ENCODE data around the gene SPNS1. TPM values are rescaled to one million over a fixed set of nuclear protein-coding genes. Genes with fewer than 3 reads are reported as not detected.
"Not testable (repeated sequence)": the region's sequence is repeated elsewhere in the genome, so short reads cannot be mapped to it uniquely, and the experiment has no call there.

The SPNS1 gene
- total and polyA plus RNA-seq, 2 donors = 16.1 to 37.1 TPM

- no peaks in the 10 kb centered on the region for H3K36me3 ChIP-seq (ENCODE audit: insufficient read depth)
- WGBS = 5% methylated on average over 30 of the region's 30 CpGs
- no peak for DNase-seq (ENCODE audit: extremely low spot score)
- H3K4me3 ChIP-seq (ENCODE audit: low read depth, low read length) = peak overlapping the region; percentile 89
- no peak overlapping the region for H3K27ac ChIP-seq (ENCODE audit: low read depth)
- no peaks in the 10 kb centered on the region for H3K4me1 ChIP-seq (ENCODE audit: insufficient read depth)
These were observed 601 bp downstream of the SPNS1 start for GRCh38 chr16:28975158-28975599.

GRCh38 chr16:28977703-28978662 is 3.4 kb downstream of the SPNS1 start:
- Histone ChIP-seq H3K36me3 (ENCODE audit: insufficient read depth) (no peaks in the 10 kb centered on the region), H3K27ac (ENCODE audit: low read depth) (no peak overlapping the region), H3K4me1 (ENCODE audit: insufficient read depth) (no peaks in the 10 kb centered on the region), H3K4me3 (ENCODE audit: low read depth, low read length) (no peak overlapping the region)
- 81% methylated on average over 11 of the region's 11 CpGs for WGBS
- no peak for DNase-seq (ENCODE audit: extremely low spot score)

- 89% methylated on average over 7 of the region's 7 CpGs for WGBS
- not testable (repeated sequence) for H3K36me3 ChIP-seq (ENCODE audit: insufficient read depth)
These were observed 5.8 kb downstream of the SPNS1 start for GRCh38 chr16:28980330-28980729.

GRCh38 chr16:28980929-28981328 is 6.4 kb downstream of the SPNS1 start:
- H3K36me3 ChIP-seq (ENCODE audit: insufficient read depth) = peaks cover 5% of the 10 kb centered on the region
- 96% methylated on average over 7 of the region's 7 CpGs for WGBS
- no peaks in the 10 kb centered on the region for H3K4me1 ChIP-seq (ENCODE audit: insufficient read depth)
- no peak for DNase-seq (ENCODE audit: extremely low spot score)
- no peak overlapping the region for H3K4me3 ChIP-seq (ENCODE audit: low read depth, low read length)
- H3K27ac ChIP-seq (ENCODE audit: low read depth) = no peak overlapping the region

More at GRCh38 chr16:28980330-28980729, 5.8 kb downstream of the SPNS1 start:
- not testable (repeated sequence) for H3K4me1 ChIP-seq (ENCODE audit: insufficient read depth); H3K27ac ChIP-seq (ENCODE audit: low read depth); H3K4me3 ChIP-seq (ENCODE audit: low read depth, low read length); DNase-seq (ENCODE audit: extremely low spot score)

GRCh38 chr16:28981517-28981916 is 6.9 kb downstream of the SPNS1 start:
- H3K4me1 ChIP-seq (ENCODE audit: insufficient read depth) = no peaks in the 10 kb centered on the region
- H3K27ac ChIP-seq (ENCODE audit: low read depth) = no peak overlapping the region
- peaks cover 5% of the 10 kb centered on the region for H3K36me3 ChIP-seq (ENCODE audit: insufficient read depth)
- H3K4me3 ChIP-seq (ENCODE audit: low read depth, low read length) = no peak overlapping the region
- WGBS = 76% methylated on average over 12 of the region's 12 CpGs
- no peak for DNase-seq (ENCODE audit: extremely low spot score)

- 95% methylated on average over 10 of the region's 10 CpGs for WGBS
- DNase-seq (ENCODE audit: extremely low spot score) = no peak
- Histone ChIP-seq H3K4me3 (ENCODE audit: low read depth, low read length) (no peak overlapping the region), H3K27ac (ENCODE audit: low read depth) (no peak overlapping the region), H3K36me3 (ENCODE audit: insufficient read depth) (peaks cover 5% of the 10 kb centered on the region), H3K4me1 (ENCODE audit: insufficient read depth) (no peaks in the 10 kb centered on the region)
These were observed 7.8 kb downstream of the SPNS1 start for GRCh38 chr16:28982418-28982817.

- Histone ChIP-seq H3K27ac (ENCODE audit: low read depth) (no peak overlapping the region), H3K4me3 (ENCODE audit: low read depth, low read length) (no peak overlapping the region), H3K4me1 (ENCODE audit: insufficient read depth) (no peaks in the 10 kb centered on the region), H3K36me3 (ENCODE audit: insufficient read depth) (peaks cover 5% of the 10 kb centered on the region)
- no peak for DNase-seq (ENCODE audit: extremely low spot score)
- WGBS = 93% methylated on average over 11 of the region's 11 CpGs
These were observed 8.4 kb downstream of the SPNS1 start for GRCh38 chr16:28982949-28983348.

- no peak overlapping the region for H3K27ac ChIP-seq (ENCODE audit: low read depth)
- peaks cover 5% of the 10 kb centered on the region for H3K36me3 ChIP-seq (ENCODE audit: insufficient read depth)
- H3K4me3 ChIP-seq (ENCODE audit: low read depth, low read length) = no peak overlapping the region
- 93% methylated on average over 18 of the region's 18 CpGs for WGBS
- no peak for DNase-seq (ENCODE audit: extremely low spot score)
- H3K4me1 ChIP-seq (ENCODE audit: insufficient read depth) = no peaks in the 10 kb centered on the region
These were observed 9.1 kb downstream of the SPNS1 start for GRCh38 chr16:28983644-28984043.

- Histone ChIP-seq H3K36me3 (ENCODE audit: insufficient read depth) (peaks cover 5% of the 10 kb centered on the region), H3K27ac (ENCODE audit: low read depth) (no peak overlapping the region), H3K4me1 (ENCODE audit: insufficient read depth) (no peaks in the 10 kb centered on the region), H3K4me3 (ENCODE audit: low read depth, low read length) (no peak overlapping the region)
- WGBS = 76% methylated on average over 12 of the region's 12 CpGs
- no peak for DNase-seq (ENCODE audit: extremely low spot score)
These were observed 9.5 kb downstream of the SPNS1 start for GRCh38 chr16:28984091-28984490.

GRCh38 chr16:28984619-28985135 is 10.1 kb downstream of the SPNS1 start, which contains the start of gene LAT:
TSS of gene LAT (plus strand) at chr16:28985052. CDS start at chr16:28985418, 366 bp downstream.
- peaks cover 5% of the 10 kb centered on the region for H3K36me3 ChIP-seq (ENCODE audit: insufficient read depth)
- no peak for DNase-seq (ENCODE audit: extremely low spot score)
- H3K4me1 ChIP-seq (ENCODE audit: insufficient read depth) = no peaks in the 10 kb centered on the region
- H3K4me3 ChIP-seq (ENCODE audit: low read depth, low read length) = peak within 1 kb of the TSS; percentile 36
- no peak within 1 kb of the TSS for H3K27ac ChIP-seq (ENCODE audit: low read depth)
- 69% methylated on average over 24 of the region's 24 CpGs for WGBS

- Histone ChIP-seq H3K27ac (ENCODE audit: low read depth) (no peak overlapping the region), H3K36me3 (ENCODE audit: insufficient read depth) (peaks cover 5% of the 10 kb centered on the region), H3K4me3 (ENCODE audit: low read depth, low read length) (peak overlapping the region; percentile 36), H3K4me1 (ENCODE audit: insufficient read depth) (no peaks in the 10 kb centered on the region)
- 85% methylated on average over 19 of the region's 19 CpGs for WGBS
- DNase-seq (ENCODE audit: extremely low spot score) = no peak
These were observed 10.8 kb downstream of the SPNS1 start for GRCh38 chr16:28985211-28986041.

- Histone ChIP-seq H3K27ac (ENCODE audit: low read depth) (no peak overlapping the region), H3K36me3 (ENCODE audit: insufficient read depth) (peaks cover 5% of the 10 kb centered on the region), H3K4me3 (ENCODE audit: low read depth, low read length) (peak overlapping the region; percentile 36), H3K4me1 (ENCODE audit: insufficient read depth) (no peaks in the 10 kb centered on the region)
- 89% methylated on average over 9 of the region's 9 CpGs for WGBS
- DNase-seq (ENCODE audit: extremely low spot score) = no peak
These were observed 11.5 kb downstream of the SPNS1 start for GRCh38 chr16:28986046-28986445.

GRCh38 chr16:28986492-28986891 is 11.9 kb downstream of the SPNS1 start:
- WGBS = 94% methylated on average over 13 of the region's 13 CpGs
- no peaks in the 10 kb centered on the region for H3K4me1 ChIP-seq (ENCODE audit: insufficient read depth)
- no peak for DNase-seq (ENCODE audit: extremely low spot score)
- H3K36me3 ChIP-seq (ENCODE audit: insufficient read depth) = peaks cover 5% of the 10 kb centered on the region
- H3K27ac ChIP-seq (ENCODE audit: low read depth) = no peak overlapping the region
- no peak overlapping the region for H3K4me3 ChIP-seq (ENCODE audit: low read depth, low read length)
